DMS79 (cell line): ENCODE measurements around the gene TAPBP.

Source experiments
- DNase-seq: peaks from one replicate; lab custom pipeline; 2025; lab: John Stamatoyannopoulos, UW

TAPBP gene

GRCh38 chr6:33319939-33320314, 6.0 kb upstream of the TAPBP start:
- DNase-seq: no peak

GRCh38 chr6:33318426-33319073, 4.7 kb upstream of the TAPBP start:
- DNase-seq: no peak

GRCh38 chr6:33317669-33318425, 4.0 kb upstream of the TAPBP start, which contains the start of gene ZBTB22:
Gene ZBTB22 (minus strand): TSS chr6:33317744. CDS start chr6:33316916, 828 bp downstream.
- peak; percentile 99 for DNase-seq

GRCh38 chr6:33317419-33317668, 3.5 kb upstream of the TAPBP start:
- no peak for DNase-seq

GRCh38 chr6:33316603-33317418, 2.9 kb upstream of the TAPBP start:
- DNase-seq: no peak

- DNase-seq: no peak
Measured at GRCh38 chr6:33315793-33316602, 2.1 kb upstream of the TAPBP start.

- peak; percentile 24 for DNase-seq
Measured at GRCh38 chr6:33314943-33315792, 1.3 kb upstream of the TAPBP start.

- DNase-seq: peak; percentile 26
Measured at GRCh38 chr6:33314515-33314942, 651 bp upstream of the TAPBP start.

- DNase-seq: peak; percentile 43
Measured at GRCh38 chr6:33313105-33313708, 671 bp downstream of the TAPBP start.

GRCh38 chr6:33312361-33313104, 1.3 kb downstream of the TAPBP start:
- DNase-seq: peak; percentile 82

- no peak for DNase-seq
Measured at GRCh38 chr6:33306356-33306755, 7.5 kb downstream of the TAPBP start.

- no peak for DNase-seq
Measured at GRCh38 chr6:33305052-33305451, 8.8 kb downstream of the TAPBP start.

- DNase-seq: no peak
Measured at GRCh38 chr6:33304216-33304615, 9.7 kb downstream of the TAPBP start.

GRCh38 chr6:33301877-33302276, 12.0 kb downstream of the TAPBP start:
- no peak for DNase-seq

- peak; percentile 81 for DNase-seq
Measured at GRCh38 chr6:33299237-33299944, 14.5 kb downstream of the TAPBP start.

GRCh38 chr6:33298773-33299236, 15.1 kb downstream of the TAPBP start, which contains the start of gene RGL2:
Gene RGL2 (minus strand): TSS chr6:33298942. CDS start chr6:33298610, 332 bp downstream.
- no peak for DNase-seq

- no peak for DNase-seq
Measured at GRCh38 chr6:33297956-33298772, 15.7 kb downstream of the TAPBP start.

GRCh38 chr6:33297406-33297955, 16.4 kb downstream of the TAPBP start:
- no peak for DNase-seq
